ENCODE measurements around the gene SDR42E2. TPM values are rescaled to one million over a fixed set of nuclear protein-coding genes. Genes with fewer than 3 reads are reported as not detected.

Gene SDR42E2
- total and polyA plus RNA-seq, 2 donors (not counting 1 experiment from before 2014, with no cell fraction given), result 0.12 to 0.62 TPM

GRCh38 chr16:22190081-22190775 lies 27.9 kb downstream of the SDR42E2 start:
- WGBS (ENCODE audit: insufficient coverage), result 0% methylated on average over 72 of the region's 72 CpGs
- TF ChIP-seq EZH2 (IDR thresholded peaks at IDR 0.05; ENCODE audit: borderline replicate concordance, insufficient read depth, low read depth, low read length, poor library complexity, severe bottlenecking), result no peak
- TF ChIP-seq, protein P1, sequence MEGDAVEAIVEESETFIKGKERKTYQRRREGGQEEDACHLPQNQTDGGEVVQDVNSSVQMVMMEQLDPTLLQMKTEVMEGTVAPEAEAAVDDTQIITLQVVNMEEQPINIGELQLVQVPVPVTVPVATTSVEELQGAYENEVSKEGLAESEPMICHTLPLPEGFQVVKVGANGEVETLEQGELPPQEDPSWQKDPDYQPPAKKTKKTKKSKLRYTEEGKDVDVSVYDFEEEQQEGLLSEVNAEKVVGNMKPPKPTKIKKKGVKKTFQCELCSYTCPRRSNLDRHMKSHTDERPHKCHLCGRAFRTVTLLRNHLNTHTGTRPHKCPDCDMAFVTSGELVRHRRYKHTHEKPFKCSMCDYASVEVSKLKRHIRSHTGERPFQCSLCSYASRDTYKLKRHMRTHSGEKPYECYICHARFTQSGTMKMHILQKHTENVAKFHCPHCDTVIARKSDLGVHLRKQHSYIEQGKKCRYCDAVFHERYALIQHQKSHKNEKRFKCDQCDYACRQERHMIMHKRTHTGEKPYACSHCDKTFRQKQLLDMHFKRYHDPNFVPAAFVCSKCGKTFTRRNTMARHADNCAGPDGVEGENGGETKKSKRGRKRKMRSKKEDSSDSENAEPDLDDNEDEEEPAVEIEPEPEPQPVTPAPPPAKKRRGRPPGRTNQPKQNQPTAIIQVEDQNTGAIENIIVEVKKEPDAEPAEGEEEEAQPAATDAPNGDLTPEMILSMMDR (IDR thresholded peaks at IDR 0.05), result no peak
- peaks cover 0 to 4% (median 0%) of the 10 kb centered on the region in 3 donors for H3K9me3 ChIP-seq (ENCODE audit: control extremely low read depth in 1 of 3, control insufficient read depth in 2 of 3, insufficient read depth in 1 of 3, low read length in 2 of 3)
- DNase-seq (peak; percentile 94), ATAC-seq (ENCODE audit: low read depth) (peak; percentile 53)
- H3K4me3 Mint-ChIP-seq, result peak overlapping the region; percentile 99
- H3K27me3 Mint-ChIP-seq, result no peaks in the 10 kb centered on the region
- H3K9me3 Mint-ChIP-seq (ENCODE audit: insufficient read depth), result peaks cover 7% of the 10 kb centered on the region
- H3K4me3 ChIP-seq (ENCODE audit: control extremely low read depth in 1 of 5, extremely low read depth in 1 of 5, insufficient read depth in 1 of 5, low read depth in 2 of 5, low read length in 4 of 5), result peak overlapping the region; percentile 31 to 70 (median 56)
- intact Hi-C loops (cut with micrococcal nuclease), result loop anchor here (1.0 to 10.0 kb wide), 7 partner anchors 107 to 1449 kb away; partner anchors contain the start of genes CDR2, DCUN1D3, LYRM1 and POLR3E
- H3K79me2 ChIP-seq (ENCODE audit: control insufficient read depth, insufficient read depth, low read length), result no peaks in the 10 kb centered on the region
- H3K27ac ChIP-seq (ENCODE audit: low read length in 2 of 2), result peak overlapping the region; percentile 96 to 100
- H4K20me1 ChIP-seq (ENCODE audit: control insufficient read depth, insufficient read depth, low read length, poor library complexity, severe bottlenecking), result no peaks in the 10 kb centered on the region
- H3K4me2 ChIP-seq (replicated peaks; ENCODE audit: low read depth, low read length, poor library complexity, severe bottlenecking), result peak overlapping the region; percentile 88
- ChIA-PET CTCF (interaction anchor here (1.1 to 7.0 kb wide), 6 partner anchors 14 to 239 kb away, joined by 3 to 97 read pairs (median 52); partner anchors contain the start of genes EEF2K, MOSMO, PDZD9 and POLR3E), POLR2A (interaction anchor here (0.6 to 5.0 kb wide), 9 partner anchors 16 to 370 kb away, joined by 3 to 28 read pairs (median 4); partner anchors contain the start of genes EEF2K, MOSMO and POLR3E)
- H3K36me3 ChIP-seq (replicated peaks in 1 of 2; ENCODE audit: control extremely low read depth in 1 of 2, control insufficient read depth in 1 of 2, extremely low read depth in 1 of 2, insufficient read depth in 2 of 2, low read length in 1 of 2), result no peaks in the 10 kb centered on the region
- peak overlapping the region; percentile 71 for H3K9ac ChIP-seq (ENCODE audit: low read length)
- peaks cover 40 to 47% of the 10 kb centered on the region in 2 donors for H3K4me1 ChIP-seq (ENCODE audit: control insufficient read depth in 2 of 2, insufficient read depth in 2 of 2, low read length in 2 of 2)
- peak overlapping the region; percentile 48 for H2AFZ ChIP-seq (ENCODE audit: insufficient read depth, low read depth, low read length, poor library complexity, severe bottlenecking)
- peaks cover 54% of the 10 kb centered on the region for H3K4me1 Mint-ChIP-seq
- no peaks in the 10 kb centered on the region for H3K27me3 ChIP-seq (replicated peaks in 1 of 4; ENCODE audit: control extremely low read depth in 1 of 4, control insufficient read depth in 3 of 4, insufficient read depth in 4 of 4, low read length in 3 of 4)
- peak overlapping the region; percentile 100 for H3K27ac Mint-ChIP-seq
